SK-N-MC (cell line): ENCODE measurements around the gene PABPN1.

Experiments used
- EZH2 ChIP-seq: fragments of 200-600 bp; sonication (generic); IDR thresholded peaks from one replicate; pipeline ENCODE4 v1.6.1; 2017; ENCODE audit warnings: antibody characterized with exemption
- FOXP2 ChIP-seq: optimal IDR thresholded peaks from 2 replicates; pipeline ENCODE3; 2011; ENCODE audit warnings: mild to moderate bottlenecking, moderate library complexity; ENCODE audit not compliant: insufficient read depth; ENCODE audit errors: extremely low read length, control extremely low read depth
- POLR2AphosphoS5 ChIP-seq: IDR thresholded peaks from 2 replicates; pipeline ENCODE4 v1.6.1; 2012; ENCODE audit warnings: mild to moderate bottlenecking, low read depth, low read length, borderline replicate concordance

DNA sequence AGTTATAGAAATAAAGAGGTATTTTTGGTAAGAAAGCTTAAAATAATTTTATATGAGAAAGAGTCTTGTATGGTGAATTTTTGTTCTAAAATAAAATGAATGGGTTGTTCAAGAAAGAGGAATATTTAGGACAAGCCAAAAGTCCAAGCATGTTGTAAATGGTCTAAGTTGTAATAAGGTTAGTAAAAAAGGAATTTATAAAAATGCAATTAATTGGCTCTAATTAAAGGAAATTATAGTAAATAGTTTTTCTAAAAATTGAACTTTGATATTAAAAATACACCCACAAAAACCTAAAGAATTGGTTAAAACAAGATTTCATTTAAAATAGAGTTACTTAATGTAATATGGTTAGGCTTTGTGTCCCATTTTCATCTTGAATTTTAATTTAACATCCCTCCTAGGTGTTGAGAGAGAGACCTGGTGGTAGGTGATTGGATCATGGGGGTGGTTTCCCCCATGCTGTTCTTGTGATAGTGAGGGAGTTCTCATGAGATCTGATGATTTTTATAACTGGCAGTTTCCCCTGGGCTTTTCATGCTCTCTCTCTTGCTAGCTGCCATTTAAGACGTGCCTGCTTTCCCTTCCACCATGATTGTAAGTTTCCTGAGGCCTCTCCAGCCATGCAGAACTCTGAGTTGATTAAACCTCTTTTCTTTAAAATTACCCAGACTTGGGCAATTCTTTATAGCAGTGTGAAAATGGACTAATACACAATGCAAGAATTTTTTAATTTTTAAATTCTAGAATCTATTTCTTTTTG lies 18.4 kb downstream of the PABPN1 start:
- TF ChIP-seq POLR2AphosphoS5 (no peak), EZH2 (no peak), FOXP2 (no peak)
